ENCODE data around the gene MAFB.

The MAFB gene

DNA sequence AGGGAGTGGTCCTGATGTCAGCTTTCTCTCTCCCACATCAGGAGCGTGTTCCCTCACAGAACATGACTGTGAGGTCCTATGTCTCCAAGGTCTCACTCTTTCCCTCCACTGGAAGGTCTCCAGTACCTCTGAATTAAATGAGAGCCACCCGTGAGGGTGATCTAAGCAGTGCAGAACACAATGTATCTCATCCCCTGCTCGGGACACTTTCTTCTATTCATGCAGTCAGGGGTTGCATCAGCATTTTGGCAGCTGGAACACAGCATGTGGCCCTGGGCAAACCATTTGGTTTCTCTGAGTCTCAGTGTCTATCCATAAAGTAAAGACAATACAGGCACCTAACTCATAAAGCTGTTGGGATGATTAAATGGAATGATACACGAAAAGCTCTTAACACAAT lies 34.2 kb downstream of the MAFB start:
- DNase-seq = no peak

DNA sequence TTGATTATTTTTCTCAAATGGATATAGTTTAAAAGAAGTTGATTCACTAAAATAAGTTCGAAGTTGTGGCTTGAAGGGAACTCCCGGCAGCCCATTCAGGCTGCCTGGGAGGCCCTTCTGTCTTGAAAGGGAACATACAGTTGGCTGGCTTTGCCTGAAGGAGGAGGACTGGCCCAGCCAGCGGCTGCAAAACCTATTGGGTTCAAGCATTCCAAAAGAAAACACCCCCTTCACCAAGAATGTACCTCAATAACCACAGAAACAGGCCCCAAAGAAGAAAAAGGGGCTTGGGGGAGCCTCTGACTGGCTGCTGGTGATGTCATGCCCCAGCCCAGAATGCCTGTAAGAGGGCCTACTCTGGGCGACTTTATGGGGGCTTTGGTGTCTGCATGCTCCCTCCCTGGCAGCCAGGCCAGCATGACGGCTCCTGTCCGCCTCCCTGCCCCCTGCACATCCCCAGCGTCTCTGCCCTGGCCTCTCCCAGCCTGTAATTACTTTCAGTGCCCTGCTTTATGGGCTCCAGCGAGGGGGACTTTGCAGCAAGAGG lies 36.5 kb downstream of the MAFB start:
- DNase-seq = no peak

DNA sequence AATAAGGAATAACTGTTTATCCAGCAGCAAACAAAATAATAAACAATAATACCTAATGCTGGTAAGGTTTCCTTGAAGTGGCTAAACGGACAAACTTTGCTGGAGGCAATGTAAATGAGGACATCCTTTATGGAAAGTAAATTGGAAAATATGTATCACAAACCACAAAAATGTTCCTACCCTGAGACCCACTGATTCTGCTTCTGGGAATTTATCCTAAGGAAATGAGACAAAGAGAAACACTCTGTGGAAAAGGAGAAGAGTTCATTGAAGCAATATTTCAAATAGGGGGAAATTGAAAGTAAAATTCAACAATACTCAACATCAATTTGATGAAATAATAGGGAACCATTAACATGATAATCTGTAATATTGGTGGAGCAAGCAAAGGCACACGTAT lies 37.9 kb downstream of the MAFB start:
- DNase-seq = no peak

DNA sequence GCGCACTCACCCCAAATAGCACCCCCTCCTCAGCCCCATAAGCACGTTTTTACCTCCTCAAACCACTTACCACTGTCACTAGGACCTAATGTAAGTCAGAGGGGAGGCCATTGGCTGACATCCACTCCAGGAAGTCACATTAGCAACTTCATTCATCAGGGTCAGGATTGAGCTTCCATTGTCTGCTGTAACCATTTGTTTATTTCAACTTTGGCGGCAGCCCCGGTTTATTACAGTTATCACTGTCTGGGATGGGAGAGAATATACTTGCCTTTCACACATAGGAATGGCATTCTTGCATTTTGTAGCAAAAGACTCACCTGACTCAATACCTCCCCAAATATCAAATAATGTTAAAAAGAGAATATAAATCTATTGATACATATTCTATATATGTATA lies 38.3 kb downstream of the MAFB start:
- DNase-seq = no peak

DNA sequence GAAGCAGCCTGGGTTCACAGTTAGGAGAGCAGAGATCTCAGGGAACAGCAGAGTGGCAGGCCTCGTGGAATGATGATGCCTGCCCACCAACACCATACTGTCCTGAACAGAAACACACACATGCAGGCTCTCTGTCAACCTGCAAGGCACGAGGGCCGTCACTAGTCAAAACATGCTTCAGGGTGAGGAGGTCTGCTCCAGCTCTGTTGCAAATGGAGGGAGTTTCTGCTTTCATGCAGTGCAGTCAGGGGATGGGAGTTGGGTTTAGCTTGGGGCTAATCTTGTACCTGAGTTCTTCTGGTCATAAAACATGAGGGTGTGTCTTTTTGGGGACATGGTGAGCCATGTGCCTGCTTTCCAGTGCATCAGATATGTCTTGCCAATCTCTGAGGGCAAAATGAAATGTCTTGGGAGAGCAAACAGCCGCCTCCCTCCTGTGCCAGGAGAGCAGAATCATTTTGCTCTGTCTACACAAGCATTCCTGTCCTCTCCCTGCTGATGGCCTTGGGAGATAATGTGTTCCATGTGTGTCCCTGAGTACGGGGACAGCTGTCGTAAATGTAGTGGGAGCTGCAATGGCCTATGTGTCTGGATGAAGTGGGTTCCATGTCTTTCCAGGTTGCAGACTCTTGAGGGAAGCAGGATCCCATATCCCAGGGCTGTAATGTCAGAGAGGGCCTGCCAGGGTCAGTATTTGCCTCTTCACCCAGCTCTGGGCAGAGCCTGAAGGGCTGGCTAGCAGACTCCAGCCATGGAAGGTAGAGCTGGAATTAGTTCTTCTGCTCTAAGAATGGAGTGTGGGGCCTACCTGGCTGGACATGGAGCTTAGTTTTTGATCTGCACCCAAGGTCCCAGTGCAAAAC lies 40.6 kb downstream of the MAFB start:
- DNase-seq = no peak

DNA sequence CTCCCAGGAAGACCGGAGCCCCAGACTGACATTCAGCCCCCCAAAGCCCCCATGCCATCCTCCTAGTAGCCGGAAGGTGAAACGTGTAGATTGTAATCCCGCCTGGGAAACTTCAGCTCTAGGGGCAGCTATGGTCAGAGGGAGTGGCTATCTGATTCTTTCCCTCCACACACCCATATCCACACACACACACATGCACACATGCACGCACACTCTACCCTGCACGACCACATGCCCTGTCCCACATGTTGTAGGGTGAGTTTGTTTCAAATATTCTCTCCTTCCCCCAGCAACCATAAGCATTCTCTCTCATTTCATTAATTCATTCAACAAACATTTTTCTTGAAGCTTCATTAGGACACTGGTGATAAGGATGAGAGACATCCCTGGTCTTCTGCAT lies 42.2 kb downstream of the MAFB start:
- no peak for DNase-seq

DNA sequence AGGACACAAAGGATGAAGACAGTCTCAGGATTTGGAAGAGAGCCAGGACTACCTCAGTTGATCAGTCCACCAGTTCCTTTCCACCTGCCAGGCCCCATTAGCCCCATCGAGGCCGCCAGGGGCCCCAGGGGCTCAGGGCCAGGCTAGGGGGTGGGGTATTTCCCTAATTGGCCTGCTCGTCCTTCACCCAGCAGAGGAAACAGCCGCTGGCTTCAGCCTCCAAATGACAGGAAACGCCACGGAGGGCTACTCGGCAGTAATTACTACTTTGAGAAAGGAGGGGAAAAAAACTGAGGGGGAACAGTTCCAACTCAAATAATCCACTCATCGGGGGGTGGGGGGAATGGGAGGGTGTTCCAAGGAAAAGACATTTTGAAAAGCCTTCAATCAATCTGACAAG lies 42.7 kb downstream of the MAFB start:
- peak in 1 of 2 experiments; percentile 40 for DNase-seq

DNA sequence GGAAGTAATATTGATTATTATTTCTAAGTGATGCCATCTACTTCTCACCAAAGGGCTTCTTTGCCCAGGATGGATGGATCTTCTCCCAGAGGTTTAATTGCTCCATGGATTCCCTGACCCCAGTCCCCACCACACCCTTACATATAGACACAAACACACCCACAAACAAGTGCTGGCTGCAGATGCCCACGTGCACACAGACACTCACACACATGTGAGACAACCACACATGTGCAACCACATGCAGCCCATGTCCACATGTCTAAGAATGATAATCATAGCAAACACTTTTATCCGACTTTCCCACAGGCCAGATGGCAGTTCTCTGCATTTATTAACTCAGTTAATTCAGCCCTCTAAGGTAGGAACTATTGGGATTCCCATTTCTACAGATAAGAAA lies 44.2 kb downstream of the MAFB start:
- no peak for DNase-seq

DNA sequence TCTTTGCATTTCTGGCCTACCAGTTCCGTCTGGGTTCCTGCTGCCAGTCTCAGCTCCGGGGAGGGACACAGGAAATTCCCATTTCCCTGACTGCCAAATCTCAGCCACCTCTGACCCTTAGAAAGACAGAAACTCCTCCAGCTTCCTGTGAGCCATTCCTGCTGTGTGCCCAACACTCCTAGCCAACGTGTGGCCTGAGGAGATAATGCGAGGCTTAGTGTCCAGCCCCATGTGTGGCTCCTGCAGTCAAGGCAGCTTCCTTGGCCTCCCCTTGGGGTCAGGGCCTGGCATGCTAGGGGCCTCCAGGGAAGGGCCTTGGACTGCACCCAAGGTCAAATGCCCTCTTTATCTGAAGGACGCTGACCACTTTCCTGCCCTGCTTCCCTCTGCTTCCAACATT lies 45.1 kb downstream of the MAFB start:
- DNase-seq = no peak

DNA sequence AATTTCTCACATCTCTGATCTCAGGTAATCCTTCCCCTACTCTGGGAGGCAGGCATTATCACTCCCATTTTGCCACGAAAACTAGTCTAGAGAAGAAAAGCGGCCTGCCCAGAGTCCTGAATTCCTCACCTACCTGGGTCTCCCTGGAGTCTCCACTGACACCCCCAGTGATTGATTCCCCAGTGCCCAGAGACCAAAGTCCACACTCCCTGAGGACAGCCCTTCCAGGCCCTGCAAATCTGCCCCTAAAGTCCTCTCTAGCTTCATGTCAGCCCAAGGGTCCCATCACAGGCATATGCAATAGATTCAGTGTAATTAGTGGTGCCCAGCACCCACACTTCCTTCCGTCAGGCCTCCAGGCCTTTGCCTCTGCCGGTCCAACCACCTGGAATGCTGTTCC lies 47.2 kb downstream of the MAFB start:
- DNase-seq = no peak

DNA sequence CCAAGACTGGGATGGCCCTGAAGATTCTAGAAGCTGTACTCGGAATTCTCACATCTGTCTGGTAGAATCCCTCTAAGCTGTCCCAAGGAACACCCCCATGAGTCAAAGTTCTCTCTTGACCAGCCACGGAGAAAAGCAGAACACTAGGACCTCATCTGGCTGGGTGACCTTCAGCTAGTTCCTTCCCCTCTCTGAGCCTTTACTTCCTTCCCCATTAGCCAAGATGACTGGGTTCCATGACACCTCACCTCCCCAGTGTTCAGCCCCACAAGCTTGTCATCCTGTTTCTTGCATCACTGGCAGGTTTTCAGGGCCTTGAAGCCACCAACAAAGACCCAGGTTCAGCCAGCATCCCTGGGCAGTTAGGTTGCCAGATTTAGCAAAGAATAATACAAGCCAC lies 47.8 kb downstream of the MAFB start:
- no peak for DNase-seq

DNA sequence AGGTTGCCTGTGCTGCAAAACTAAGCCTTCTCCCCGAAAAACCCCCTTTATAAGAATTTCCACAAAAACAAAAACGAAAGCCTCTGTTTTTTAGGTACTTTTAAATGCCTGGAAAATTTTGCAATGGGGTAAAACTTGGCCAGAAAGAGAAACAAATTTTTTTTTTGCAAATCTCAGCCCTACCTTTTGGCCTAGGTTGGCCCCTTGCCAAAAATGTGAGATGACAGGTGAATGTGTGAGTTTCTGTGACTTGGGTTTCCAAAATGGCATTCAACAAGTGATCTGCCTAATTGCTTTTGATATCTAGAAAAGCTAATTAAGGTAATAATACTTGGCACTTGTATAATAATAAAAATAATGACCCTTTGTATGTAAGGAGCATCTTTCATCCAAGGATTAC lies 48.4 kb downstream of the MAFB start:
- DNase-seq = no peak

DNA sequence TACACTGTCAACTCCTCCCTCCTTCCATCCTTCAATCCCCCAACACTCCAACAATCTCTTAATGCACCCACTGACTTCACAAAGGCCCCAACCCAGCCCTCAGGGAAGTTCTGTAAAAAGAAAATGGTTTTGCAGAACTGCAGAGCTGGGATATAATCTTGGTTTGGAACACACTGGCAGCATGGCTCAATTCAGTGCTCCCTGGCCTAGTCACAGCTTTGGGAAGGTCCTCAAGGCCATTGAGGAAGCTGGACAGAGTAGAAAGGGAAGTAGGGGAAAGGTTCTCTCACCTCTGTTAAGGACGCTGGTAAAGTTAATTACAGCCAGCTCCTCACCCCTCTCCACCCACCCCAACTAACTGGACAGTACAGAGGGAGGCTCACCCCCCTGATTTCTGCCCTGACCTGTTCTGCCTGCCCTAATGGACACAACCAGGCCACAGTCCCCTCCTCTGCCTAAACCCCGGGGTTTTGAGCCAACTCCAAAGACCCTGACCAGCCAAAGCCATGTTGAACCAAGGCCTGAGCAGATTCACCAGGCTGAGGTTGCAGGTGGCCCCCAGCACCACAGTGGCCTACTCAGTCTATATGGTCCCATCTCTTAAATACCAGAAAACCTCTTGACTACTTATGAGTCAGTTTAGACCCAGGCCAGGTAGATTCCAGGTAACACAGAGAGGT lies 49.2 kb downstream of the MAFB start:
- no peak for DNase-seq

DNA sequence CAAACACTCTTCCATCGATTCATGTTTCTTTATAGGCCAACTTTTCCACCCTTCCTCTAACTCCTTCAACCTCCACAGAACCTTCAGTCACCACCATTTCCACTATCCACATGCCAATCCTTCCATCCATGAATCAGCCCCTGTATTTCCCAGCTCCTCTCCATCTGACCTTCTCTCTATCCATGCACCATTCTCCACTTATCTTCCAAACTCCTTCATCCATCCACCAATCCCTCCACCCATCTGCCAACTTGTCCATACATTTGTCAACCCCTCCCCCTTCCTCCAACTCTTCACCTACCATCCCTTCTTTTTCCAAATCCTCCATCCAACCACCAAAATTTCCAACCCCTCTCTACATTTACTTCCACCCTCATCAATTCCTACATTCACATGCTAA lies 49.9 kb downstream of the MAFB start:
- no peak for DNase-seq

DNA sequence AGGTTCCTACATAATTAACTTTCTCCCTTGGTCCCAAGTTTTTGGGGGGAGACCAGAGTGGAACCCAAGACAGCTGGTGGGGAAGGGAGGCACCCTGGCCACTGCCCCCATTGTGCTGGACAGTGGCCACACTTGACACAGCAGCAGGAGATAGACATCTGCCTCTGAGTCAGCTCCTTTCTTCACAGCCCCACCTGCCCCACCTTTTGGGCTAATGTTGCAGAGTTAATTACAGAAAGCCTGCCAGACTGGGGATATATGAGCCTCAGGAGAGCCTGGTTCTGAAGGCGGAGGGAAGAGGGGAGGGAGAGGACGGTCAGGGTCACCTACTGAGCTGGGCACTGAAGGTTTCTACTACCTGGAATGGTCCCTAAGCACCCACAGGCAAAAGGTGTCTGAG lies 50.6 kb downstream of the MAFB start:
- no peak for DNase-seq

DNA sequence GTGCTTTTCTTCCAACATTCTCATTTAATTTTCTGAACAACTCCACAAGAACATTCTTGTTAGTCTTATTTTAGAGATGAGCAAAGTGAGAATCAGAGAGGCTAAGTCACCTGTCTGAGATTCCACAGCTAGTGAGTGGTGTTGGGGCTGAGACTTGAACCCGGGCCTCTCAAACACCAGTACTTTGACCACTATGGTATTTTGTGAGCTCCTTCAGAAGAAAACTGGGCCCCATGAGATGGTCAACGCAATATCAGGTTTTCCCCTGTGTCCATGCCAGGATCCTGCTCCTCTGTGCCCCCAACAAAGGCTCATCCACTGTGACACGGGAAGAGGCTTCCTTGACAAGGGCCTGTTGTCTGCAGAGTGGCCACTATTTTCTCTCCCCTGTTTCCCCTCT lies 51.9 kb downstream of the MAFB start:
- DNase-seq = no peak

DNA sequence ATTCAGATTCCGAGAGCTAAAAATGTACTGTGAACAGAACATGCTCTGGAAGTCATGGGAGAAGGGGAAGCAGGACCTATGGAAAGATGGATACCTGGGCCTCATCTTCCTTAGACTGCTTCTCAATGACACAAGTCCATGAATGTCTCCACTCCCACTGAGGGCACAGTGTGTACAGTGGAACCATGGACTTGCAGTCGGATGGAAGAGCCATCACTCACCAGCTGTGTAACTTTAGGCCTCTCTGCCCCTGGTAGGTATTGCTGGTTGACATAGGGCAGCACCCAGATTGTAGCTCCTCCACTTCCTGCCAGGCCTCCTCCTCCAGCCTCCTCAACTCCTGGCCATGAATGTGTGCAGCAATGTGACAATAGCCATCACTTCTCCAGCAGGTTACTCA lies 52.5 kb downstream of the MAFB start:
- no peak for DNase-seq

DNA sequence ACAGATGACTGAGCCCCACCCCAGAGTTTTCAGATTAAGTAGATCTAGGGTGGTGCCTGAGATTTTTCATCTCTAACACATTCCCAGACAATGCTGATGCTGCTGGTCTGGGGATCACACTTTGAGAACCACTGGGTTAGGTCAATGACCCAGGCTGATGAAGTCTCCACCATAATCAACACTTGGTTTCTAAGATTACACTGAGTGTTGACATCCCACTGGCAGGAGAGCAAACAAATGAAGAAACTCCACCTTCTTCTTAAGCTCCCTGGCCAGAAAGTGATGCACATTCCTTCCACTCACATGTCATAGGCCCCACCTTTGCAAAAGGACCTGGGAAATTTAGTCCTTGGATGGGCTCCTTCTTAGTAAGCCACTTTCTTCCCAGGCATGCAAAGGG lies 53.1 kb downstream of the MAFB start:
- no peak for DNase-seq
